ENCODE data around the gene RCAN1.

- no peak for TF ChIP-seq EZH2 (IDR thresholded peaks at IDR 0.05; ENCODE audit: borderline replicate concordance)
- TF ChIP-seq, protein P1, sequence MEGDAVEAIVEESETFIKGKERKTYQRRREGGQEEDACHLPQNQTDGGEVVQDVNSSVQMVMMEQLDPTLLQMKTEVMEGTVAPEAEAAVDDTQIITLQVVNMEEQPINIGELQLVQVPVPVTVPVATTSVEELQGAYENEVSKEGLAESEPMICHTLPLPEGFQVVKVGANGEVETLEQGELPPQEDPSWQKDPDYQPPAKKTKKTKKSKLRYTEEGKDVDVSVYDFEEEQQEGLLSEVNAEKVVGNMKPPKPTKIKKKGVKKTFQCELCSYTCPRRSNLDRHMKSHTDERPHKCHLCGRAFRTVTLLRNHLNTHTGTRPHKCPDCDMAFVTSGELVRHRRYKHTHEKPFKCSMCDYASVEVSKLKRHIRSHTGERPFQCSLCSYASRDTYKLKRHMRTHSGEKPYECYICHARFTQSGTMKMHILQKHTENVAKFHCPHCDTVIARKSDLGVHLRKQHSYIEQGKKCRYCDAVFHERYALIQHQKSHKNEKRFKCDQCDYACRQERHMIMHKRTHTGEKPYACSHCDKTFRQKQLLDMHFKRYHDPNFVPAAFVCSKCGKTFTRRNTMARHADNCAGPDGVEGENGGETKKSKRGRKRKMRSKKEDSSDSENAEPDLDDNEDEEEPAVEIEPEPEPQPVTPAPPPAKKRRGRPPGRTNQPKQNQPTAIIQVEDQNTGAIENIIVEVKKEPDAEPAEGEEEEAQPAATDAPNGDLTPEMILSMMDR (IDR thresholded peaks at IDR 0.05; ENCODE audit: poor library complexity) = no peak
- TF ChIP-seq EZH2phosphoT487 (IDR thresholded peaks at IDR 0.05; ENCODE audit: low read depth, severe bottlenecking, unreplicated experiment) = no peak
These were observed 103.7 kb downstream of the RCAN1 start for GRCh38 chr21:34511181-34511580.
